PC-9 (cell line): ENCODE results near the gene ACTRT2. TPM values are rescaled to one million over a fixed set of nuclear protein-coding genes. Genes with fewer than 3 reads are reported as not detected.

Experiments used
- Bru-seq: library from RNA; stranded (reverse); fragments of 400-500 nt; gene quantifications from one replicate; lab custom pipeline; 2021; lab: Mats Ljungman, UMichigan
- BruChase-seq, 2 experiments: library from RNA; stranded (reverse); fragments of 400-500 nt; gene quantifications; one replicate each; lab custom pipeline; 2021; lab: Mats Ljungman, UMichigan
- BruUV-seq: library from RNA; stranded (reverse); fragments of 400-500 nt; replicated peaks from 2 replicates; lab custom pipeline; 2021; lab: Mats Ljungman, UMichigan
- CTCF ChIA-PET: fragments of 300-600 bp; sonication (Branson Sonifier 250); formaldehyde crosslinking; loops from one replicate; lab custom pipeline; 2022; ENCODE audit warnings: antibody characterized with exemption; lab: Charles Lee
- POLR2A ChIA-PET: fragments of 300-600 bp; sonication (Branson Sonifier 250); formaldehyde crosslinking; loops from one replicate; lab custom pipeline; 2022; ENCODE audit warnings: antibody characterized with exemption; ENCODE audit not compliant: unreplicated experiment; lab: Charles Lee
- DNase-seq, 2 experiments: peaks; one replicate each; pipeline versions ENCODE4 v3.0.0 to v3.0.0-alpha.2; 2015 to 2022; ENCODE audit warnings: mixed read lengths in 1 of 2
- H2AFZ ChIP-seq: fragments of 200-600 bp; sonication (generic); 2 replicates; pipeline ENCODE4 v1.8.1; 2017; ENCODE audit warnings: antibody characterized with exemption
- H3F3A ChIP-seq: fragments of 200-600 bp; sonication (generic); 2 replicates; pipeline ENCODE4 v1.8.1; 2017; ENCODE audit warnings: antibody characterized with exemption, mild to moderate bottlenecking, low read depth; ENCODE audit not compliant: insufficient read depth
- H3K27ac ChIP-seq: fragments of 200-600 bp; sonication (generic); 2 replicates; pipeline ENCODE4 v1.6.1; 2016; ENCODE audit warnings: mixed run types
- H3K27me3 ChIP-seq: fragments of 200-600 bp; sonication (generic); 2 replicates; pipeline ENCODE4 v1.6.1; 2016; ENCODE audit warnings: low read depth, mixed run types; ENCODE audit not compliant: insufficient read depth
- H3K36me3 ChIP-seq: fragments of 200-600 bp; sonication (generic); 2 replicates; pipeline ENCODE4 v1.6.1; 2016; ENCODE audit warnings: low read depth, mixed run types
- H3K4me1 ChIP-seq: fragments of 200-600 bp; sonication (generic); replicated peaks from 2 replicates; pipeline ENCODE4 v1.6.1; 2016; ENCODE audit warnings: mixed run types; ENCODE audit not compliant: insufficient read depth
- H3K4me2 ChIP-seq: fragments of 200-600 bp; sonication (generic); 2 replicates; pipeline ENCODE4 v1.6.1; 2017; ENCODE audit warnings: mixed run types
- H3K4me3 ChIP-seq: fragments of 200-600 bp; sonication (generic); 2 replicates; pipeline ENCODE4 v1.6.1; 2016; ENCODE audit warnings: mixed run types
- H3K79me2 ChIP-seq: fragments of 200-600 bp; sonication (generic); 2 replicates; pipeline ENCODE4 v1.6.1; 2017; ENCODE audit warnings: low read depth, mixed run types
- H3K9me2 ChIP-seq: fragments of 200-600 bp; sonication (generic); 2 replicates; pipeline ENCODE4 v1.8.1; 2017; ENCODE audit warnings: mild to moderate bottlenecking; ENCODE audit not compliant: insufficient read depth
- H3K9me3 ChIP-seq: fragments of 200-600 bp; sonication (generic); 2 replicates; pipeline ENCODE4 v1.8.1; 2016; ENCODE audit warnings: low read depth; ENCODE audit not compliant: insufficient read depth
- H4K20me1 ChIP-seq: fragments of 200-600 bp; sonication (generic); 2 replicates; pipeline ENCODE4 v1.8.1; 2017; ENCODE audit not compliant: insufficient read depth
- CTCF ChIP-seq: fragments of 200-600 bp; sonication (generic); conservative IDR thresholded peaks from 2 replicates; pipeline ENCODE4 v1.6.1; 2017; ENCODE audit warnings: mixed run types, antibody characterized with exemption, mild to moderate bottlenecking, moderate library complexity
- EZH2 ChIP-seq: fragments of 200-600 bp; sonication (generic); IDR thresholded peaks from 2 replicates; pipeline ENCODE4 v1.8.0; 2017; ENCODE audit warnings: antibody characterized with exemption, low read depth
- intact Hi-C: fragments of 100-400 bp; cut with micrococcal nuclease; formaldehyde crosslinking; loops from one replicate; pipeline ENCODE4 v1.10.0; 2022; ENCODE audit not compliant: unreplicated experiment
- long read RNA-seq: library from polyadenylated mRNA; stranded (forward); transcript quantifications from one replicate; pipeline ENCODE4 v2.0.0, GENCODE V29; 2022
- total RNA-seq: library from RNA; stranded (reverse); gene quantifications from 2 replicates; pipeline ENCODE4 v1.2.3, GENCODE V29; 2021

ACTRT2 gene
- not detected in 2 replicates for total RNA-seq
- Bru-seq, nascent RNA = not detected
- not detected for BruChase-seq, experiment 1, labeled RNA remaining after a 2-hour chase
- not detected for BruChase-seq, experiment 2, labeled RNA remaining after a 6-hour chase
- long read RNA-seq = 0 reads

GRCh38 chr1:3021233-3021671 lies at the start of gene ACTRT2:
Gene ACTRT2, plus strand, starts transcription at chr1:3021467. Its CDS starts 220 bp downstream, at chr1:3021687.
- Histone ChIP-seq H3F3A (no peaks in the 10 kb centered on the region), H3K79me2 (no peaks in the 10 kb centered on the region), H3K9me2 (no peaks in the 10 kb centered on the region), H3K4me3 (no peak within 1 kb of the TSS), H4K20me1 (no peaks in the 10 kb centered on the region), H3K27me3 (peaks cover 80% of the 10 kb centered on the region), H3K4me1 (no peaks in the 10 kb centered on the region), H3K36me3 (no peaks in the 10 kb centered on the region), H2AFZ (no peak within 1 kb of the TSS), H3K27ac (no peak within 1 kb of the TSS), H3K9me3 (peaks cover 3% of the 10 kb centered on the region; the same call in 1 of the 2 replicates), H3K4me2 (no peak within 1 kb of the TSS)
- TF ChIP-seq CTCF (no peak), EZH2 (no peak)
- CTCF ChIA-PET = no interaction called here
- no TSS peak for BruUV-seq
- POLR2A ChIA-PET = no interaction called here
- no peak for DNase-seq
- intact Hi-C loops = no loop called here

GRCh38 chr1:2971609-2972008 lies 49.7 kb upstream of the ACTRT2 start:
- Histone ChIP-seq H3F3A (no peaks in the 10 kb centered on the region), H3K4me3 (no peak overlapping the region), H4K20me1 (no peaks in the 10 kb centered on the region), H3K4me2 (no peak overlapping the region), H3K9me3 (no peaks in the 10 kb centered on the region), H2AFZ (no peak overlapping the region), H3K27ac (no peak overlapping the region), H3K9me2 (no peaks in the 10 kb centered on the region), H3K4me1 (no peaks in the 10 kb centered on the region), H3K36me3 (no peaks in the 10 kb centered on the region), H3K79me2 (no peaks in the 10 kb centered on the region), H3K27me3 (peaks cover 79% of the 10 kb centered on the region)
- no TSS peak for BruUV-seq
- ChIA-PET CTCF (no interaction called here), POLR2A (no interaction called here)
- TF ChIP-seq EZH2 = no peak
- TF ChIP-seq CTCF = no peak
- no peak for DNase-seq
- intact Hi-C loops = no loop called here

- Histone ChIP-seq H3K9me3 (no peaks in the 10 kb centered on the region), H3F3A (no peaks in the 10 kb centered on the region), H3K79me2 (no peaks in the 10 kb centered on the region), H4K20me1 (no peaks in the 10 kb centered on the region), H3K4me1 (no peaks in the 10 kb centered on the region), H3K9me2 (no peaks in the 10 kb centered on the region), H2AFZ (no peak overlapping the region), H3K4me3 (no peak overlapping the region), H3K27me3 (peaks cover 72% of the 10 kb centered on the region), H3K36me3 (no peaks in the 10 kb centered on the region), H3K27ac (no peak overlapping the region), H3K4me2 (no peak overlapping the region)
- CTCF ChIA-PET = no interaction called here
- no peak for TF ChIP-seq CTCF
- TF ChIP-seq EZH2 = no peak
- POLR2A ChIA-PET = no interaction called here
- intact Hi-C loops = no loop called here
- no peak for DNase-seq
- BruUV-seq = no TSS peak
These were observed 49.0 kb upstream of the ACTRT2 start for GRCh38 chr1:2972011-2972878.
